Activated naive CD8-positive, alpha-beta T cell treated with anti-CD3 and anti-CD28 coated beads, Interleukin-2, amount 10 ng/mL, durations not matched to agents 7 days and 5 days (primary cell): ENCODE data around the gene SPO11. TPM values are rescaled to one million over a fixed set of nuclear protein-coding genes. Genes with fewer than 3 reads are reported as not detected.

Experiments
- ATAC-seq: fragments of 150-1000 bp; cut with Tn5 transposase; one replicate; pipeline ENCODE4 v1.10.0; 2021; ENCODE audit warnings: low read depth, moderate library complexity
- POLR2A ChIA-PET: fragments of 350-600 bp; sonication (Branson Sonifier 250); formaldehyde crosslinking; loops from one replicate; lab custom pipeline; 2021; ENCODE audit warnings: antibody characterized with exemption; lab: Charles Lee
- DNase-seq: peaks from one replicate; pipeline ENCODE4 v3.0.0; 2021
- H3K27ac Mint-ChIP-seq: one replicate; pipeline ENCODE4 v1.8.0; 2022; ENCODE audit warnings: mild to moderate bottlenecking, mixed read lengths
- H3K27me3 Mint-ChIP-seq: one replicate; pipeline ENCODE4 v1.8.0; 2022; ENCODE audit warnings: mild to moderate bottlenecking, moderate library complexity, mixed read lengths
- H3K36me3 Mint-ChIP-seq: one replicate; pipeline ENCODE4 v1.8.0; 2021; ENCODE audit warnings: mild to moderate bottlenecking, mixed read lengths
- H3K4me1 Mint-ChIP-seq: one replicate; pipeline ENCODE4 v1.8.0; 2021; ENCODE audit warnings: mixed read lengths
- H3K4me3 Mint-ChIP-seq: one replicate; pipeline ENCODE4 v1.8.0; 2022; ENCODE audit warnings: mild to moderate bottlenecking, moderate library complexity, mixed read lengths
- H3K9me3 Mint-ChIP-seq: one replicate; pipeline ENCODE4 v1.8.0; 2021; ENCODE audit warnings: mixed read lengths
- total RNA-seq, 2 experiments: library from RNA; stranded (reverse); gene quantifications; one replicate each; pipeline ENCODE4 v1.2.3, GENCODE V29; 2021

SPO11 gene
- total RNA-seq, 2 experiments from 2014 or later, result not detected

- ATAC-seq, result no peak
- H3K27ac Mint-ChIP-seq, result no peak overlapping the region
- DNase-seq, result no peak
- no peaks in the 10 kb centered on the region for H3K9me3 Mint-ChIP-seq
- POLR2A ChIA-PET, result no interaction called here
- no peaks in the 10 kb centered on the region for H3K36me3 Mint-ChIP-seq
- H3K4me3 Mint-ChIP-seq, result no peak overlapping the region
- peaks cover 25% of the 10 kb centered on the region for H3K27me3 Mint-ChIP-seq
- no peaks in the 10 kb centered on the region for H3K4me1 Mint-ChIP-seq
These were observed 37.0 kb upstream of the SPO11 start for GRCh38 chr20:57292611-57293010.

GRCh38 chr20:57293995-57294394 is 35.6 kb upstream of the SPO11 start:
- ATAC-seq (no peak), DNase-seq (no peak)
- Mint-ChIP-seq H3K4me1 (no peaks in the 10 kb centered on the region), H3K36me3 (no peaks in the 10 kb centered on the region), H3K4me3 (no peak overlapping the region), H3K27me3 (peaks cover 18% of the 10 kb centered on the region), H3K27ac (no peak overlapping the region), H3K9me3 (no peaks in the 10 kb centered on the region)
- POLR2A ChIA-PET, result no interaction called here

- Mint-ChIP-seq H3K36me3 (no peaks in the 10 kb centered on the region), H3K27ac (no peak overlapping the region), H3K4me3 (no peak overlapping the region), H3K9me3 (no peaks in the 10 kb centered on the region), H3K4me1 (no peaks in the 10 kb centered on the region), H3K27me3 (peaks cover 18% of the 10 kb centered on the region)
- no peak for ATAC-seq
- DNase-seq, result no peak
- POLR2A ChIA-PET, result no interaction called here
These were observed 35.1 kb upstream of the SPO11 start for GRCh38 chr20:57294550-57294949.

- POLR2A ChIA-PET, result no interaction called here
- Mint-ChIP-seq H3K4me3 (no peak overlapping the region), H3K9me3 (no peaks in the 10 kb centered on the region), H3K4me1 (no peaks in the 10 kb centered on the region), H3K36me3 (no peaks in the 10 kb centered on the region), H3K27ac (no peak overlapping the region), H3K27me3 (peaks cover 11% of the 10 kb centered on the region)
- DNase-seq (no peak), ATAC-seq (no peak)
These were observed 31.1 kb upstream of the SPO11 start for GRCh38 chr20:57298457-57298856.

DNA sequence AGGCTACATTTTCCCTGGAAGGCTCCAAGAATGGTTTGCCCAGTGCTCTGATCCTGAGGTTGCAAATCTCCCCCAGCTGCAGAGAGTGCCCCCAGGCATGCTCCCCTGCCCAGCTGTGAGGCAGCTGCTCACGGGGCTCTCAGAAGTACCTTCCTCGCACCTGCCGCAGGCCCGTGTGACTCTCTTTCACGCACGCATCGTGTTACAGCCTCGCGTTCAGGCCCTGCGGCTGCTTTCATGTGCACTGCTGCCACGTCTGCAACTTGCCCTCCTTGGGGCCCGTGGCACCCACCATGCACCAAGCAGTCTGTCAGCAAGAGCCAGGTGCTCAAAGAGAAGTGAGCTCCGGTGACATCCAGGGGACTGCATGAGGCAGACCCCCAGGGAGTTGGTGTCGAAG is 28.6 kb upstream of the SPO11 start:
- H3K27ac Mint-ChIP-seq, result no peak overlapping the region
- POLR2A ChIA-PET, result no interaction called here
- no peak overlapping the region for H3K4me3 Mint-ChIP-seq
- no peaks in the 10 kb centered on the region for H3K9me3 Mint-ChIP-seq
- H3K27me3 Mint-ChIP-seq, result peaks cover 3% of the 10 kb centered on the region
- ATAC-seq, result no peak
- DNase-seq, result no peak
- no peaks in the 10 kb centered on the region for H3K4me1 Mint-ChIP-seq
- no peaks in the 10 kb centered on the region for H3K36me3 Mint-ChIP-seq

- H3K4me3 Mint-ChIP-seq, result no peak overlapping the region
- H3K36me3 Mint-ChIP-seq, result no peaks in the 10 kb centered on the region
- DNase-seq (no peak), ATAC-seq (no peak)
- no peaks in the 10 kb centered on the region for H3K4me1 Mint-ChIP-seq
- peaks cover 5% of the 10 kb centered on the region for H3K27me3 Mint-ChIP-seq
- no peaks in the 10 kb centered on the region for H3K9me3 Mint-ChIP-seq
- POLR2A ChIA-PET, result no interaction called here
- no peak overlapping the region for H3K27ac Mint-ChIP-seq
These were observed 22.9 kb upstream of the SPO11 start for GRCh38 chr20:57306747-57307146.

DNA sequence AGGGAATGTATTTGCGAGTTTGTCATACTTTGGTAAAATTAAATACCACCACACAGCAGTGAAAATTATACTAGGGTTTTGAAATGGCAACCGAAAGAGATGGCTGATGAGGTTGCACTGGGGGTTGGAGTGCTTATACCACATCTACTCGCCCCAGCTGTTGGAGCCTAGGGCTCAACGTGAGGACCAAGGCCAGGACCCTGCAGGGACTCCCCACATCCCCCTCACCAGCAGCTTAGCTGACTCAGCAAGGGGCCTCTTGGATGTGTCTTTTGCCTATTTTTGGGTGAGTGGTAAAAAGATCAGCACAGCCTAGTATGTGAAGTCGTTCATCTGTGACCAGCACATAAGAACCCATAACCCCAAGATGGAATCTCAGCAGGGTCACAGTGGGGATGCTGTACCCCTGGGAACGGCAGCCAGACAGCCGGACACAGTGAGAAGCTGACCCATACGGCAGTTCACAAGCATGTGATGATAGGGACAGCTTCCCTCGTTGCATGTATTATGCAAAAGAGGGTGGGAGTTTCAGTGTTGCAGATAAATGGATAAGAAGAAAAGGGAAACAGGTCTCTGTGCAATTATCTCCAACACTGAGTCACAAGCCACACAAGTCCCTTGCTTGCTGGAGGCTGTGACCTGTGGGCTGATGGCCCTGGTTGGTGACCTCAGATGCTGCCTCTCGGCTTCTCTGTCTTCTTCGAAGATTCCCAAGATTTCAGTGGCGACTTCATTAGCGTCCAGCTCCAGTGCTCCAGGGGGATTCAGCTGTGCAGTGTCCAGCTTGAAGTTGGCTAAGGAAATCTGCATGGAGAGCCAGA is 20.9 kb upstream of the SPO11 start:
- Mint-ChIP-seq H3K36me3 (no peaks in the 10 kb centered on the region), H3K27me3 (peaks cover 5% of the 10 kb centered on the region), H3K9me3 (no peaks in the 10 kb centered on the region), H3K4me3 (no peak overlapping the region), H3K4me1 (no peaks in the 10 kb centered on the region), H3K27ac (no peak overlapping the region)
- POLR2A ChIA-PET, result no interaction called here
- DNase-seq (no peak), ATAC-seq (no peak)

GRCh38 chr20:57309544-57310115 is 20.0 kb upstream of the SPO11 start:
- no peaks in the 10 kb centered on the region for H3K36me3 Mint-ChIP-seq
- H3K27me3 Mint-ChIP-seq, result peaks cover 9% of the 10 kb centered on the region
- H3K27ac Mint-ChIP-seq, result no peak overlapping the region
- no peaks in the 10 kb centered on the region for H3K4me1 Mint-ChIP-seq
- no peak for ATAC-seq
- DNase-seq, result no peak
- POLR2A ChIA-PET, result no interaction called here
- H3K9me3 Mint-ChIP-seq, result no peaks in the 10 kb centered on the region
- no peak overlapping the region for H3K4me3 Mint-ChIP-seq

- Mint-ChIP-seq H3K9me3 (no peaks in the 10 kb centered on the region), H3K4me1 (no peaks in the 10 kb centered on the region), H3K27ac (no peak overlapping the region), H3K27me3 (peaks cover 10% of the 10 kb centered on the region), H3K36me3 (no peaks in the 10 kb centered on the region), H3K4me3 (no peak overlapping the region)
- DNase-seq (no peak), ATAC-seq (no peak)
- POLR2A ChIA-PET, result no interaction called here
These were observed 18.6 kb upstream of the SPO11 start for GRCh38 chr20:57310821-57311514.

DNA sequence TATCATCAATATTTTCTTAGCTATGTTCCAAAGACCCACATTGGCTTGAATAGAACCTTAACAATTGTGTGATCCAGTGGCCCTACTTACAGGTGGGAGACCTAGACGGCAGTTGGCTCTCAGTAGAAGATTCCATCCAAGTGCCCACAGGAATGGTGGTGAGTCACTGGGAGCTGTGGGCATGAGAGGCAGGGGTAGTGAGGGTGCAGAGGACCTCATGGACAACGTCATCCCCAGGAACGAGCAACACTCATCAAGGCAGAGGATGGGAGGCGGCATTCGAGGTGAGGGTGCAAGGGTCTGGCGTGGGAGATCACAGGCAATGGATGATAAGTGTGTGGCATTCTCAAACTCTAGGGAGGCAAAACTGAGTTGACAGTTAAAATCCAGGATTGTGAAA is 17.5 kb upstream of the SPO11 start:
- no peak overlapping the region for H3K27ac Mint-ChIP-seq
- DNase-seq, result no peak
- POLR2A ChIA-PET, result no interaction called here

DNA sequence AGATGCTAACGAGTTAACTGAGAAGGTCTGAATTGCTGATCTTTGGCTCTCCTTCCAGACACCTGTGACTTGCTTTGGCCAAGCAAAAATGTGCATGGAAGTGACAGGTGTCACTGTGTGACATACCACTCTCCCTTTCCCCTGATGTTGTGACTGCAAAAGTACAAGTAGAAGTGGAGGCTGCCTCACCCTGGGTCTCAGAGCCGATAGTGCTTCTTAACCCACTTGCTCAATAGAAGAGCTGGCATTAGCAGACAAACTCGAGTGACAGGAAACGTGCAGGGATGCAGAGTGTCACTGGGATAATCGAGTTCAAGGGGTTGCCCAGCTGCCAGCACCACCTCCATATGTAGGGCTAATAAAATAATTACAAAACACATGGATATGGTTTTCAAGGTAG is 16.4 kb upstream of the SPO11 start:
- Mint-ChIP-seq H3K9me3 (no peaks in the 10 kb centered on the region), H3K27ac (no peak overlapping the region), H3K36me3 (no peaks in the 10 kb centered on the region), H3K4me3 (no peak overlapping the region), H3K27me3 (peaks cover 7% of the 10 kb centered on the region), H3K4me1 (no peaks in the 10 kb centered on the region)
- ATAC-seq (no peak), DNase-seq (no peak)
- POLR2A ChIA-PET, result no interaction called here

More for the DNA sequence above, 17.5 kb upstream of the SPO11 start:
- no peaks in the 10 kb centered on the region for H3K4me1 Mint-ChIP-seq
- H3K4me3 Mint-ChIP-seq, result no peak overlapping the region
- no peak for ATAC-seq
- H3K36me3 Mint-ChIP-seq, result no peaks in the 10 kb centered on the region
- no peaks in the 10 kb centered on the region for H3K9me3 Mint-ChIP-seq
- H3K27me3 Mint-ChIP-seq, result peaks cover 10% of the 10 kb centered on the region

DNA sequence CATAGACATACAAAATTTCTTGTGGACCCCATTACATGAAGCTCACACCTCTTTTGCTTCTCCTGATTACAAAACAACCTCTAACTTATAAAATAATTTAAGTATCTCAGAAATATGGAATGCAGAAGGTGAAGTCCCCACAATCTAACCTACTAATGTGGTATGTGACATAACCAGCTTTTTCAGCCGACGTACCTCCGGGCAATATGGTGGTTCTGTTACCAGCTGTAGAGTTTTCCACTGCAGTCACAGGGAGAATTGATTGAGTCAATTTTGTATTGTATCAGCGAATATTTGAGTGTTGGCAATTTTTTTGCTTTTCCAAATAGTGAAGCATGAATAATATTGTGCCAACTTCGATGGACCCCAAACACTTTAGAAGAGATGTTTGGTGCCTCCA is 15.7 kb upstream of the SPO11 start:
- no peaks in the 10 kb centered on the region for H3K4me1 Mint-ChIP-seq
- H3K9me3 Mint-ChIP-seq, result no peaks in the 10 kb centered on the region
- H3K4me3 Mint-ChIP-seq, result no peak overlapping the region
- no peak for ATAC-seq
- no peaks in the 10 kb centered on the region for H3K36me3 Mint-ChIP-seq
- POLR2A ChIA-PET, result no interaction called here
- no peak for DNase-seq
- peaks cover 7% of the 10 kb centered on the region for H3K27me3 Mint-ChIP-seq
- no peak overlapping the region for H3K27ac Mint-ChIP-seq

DNA sequence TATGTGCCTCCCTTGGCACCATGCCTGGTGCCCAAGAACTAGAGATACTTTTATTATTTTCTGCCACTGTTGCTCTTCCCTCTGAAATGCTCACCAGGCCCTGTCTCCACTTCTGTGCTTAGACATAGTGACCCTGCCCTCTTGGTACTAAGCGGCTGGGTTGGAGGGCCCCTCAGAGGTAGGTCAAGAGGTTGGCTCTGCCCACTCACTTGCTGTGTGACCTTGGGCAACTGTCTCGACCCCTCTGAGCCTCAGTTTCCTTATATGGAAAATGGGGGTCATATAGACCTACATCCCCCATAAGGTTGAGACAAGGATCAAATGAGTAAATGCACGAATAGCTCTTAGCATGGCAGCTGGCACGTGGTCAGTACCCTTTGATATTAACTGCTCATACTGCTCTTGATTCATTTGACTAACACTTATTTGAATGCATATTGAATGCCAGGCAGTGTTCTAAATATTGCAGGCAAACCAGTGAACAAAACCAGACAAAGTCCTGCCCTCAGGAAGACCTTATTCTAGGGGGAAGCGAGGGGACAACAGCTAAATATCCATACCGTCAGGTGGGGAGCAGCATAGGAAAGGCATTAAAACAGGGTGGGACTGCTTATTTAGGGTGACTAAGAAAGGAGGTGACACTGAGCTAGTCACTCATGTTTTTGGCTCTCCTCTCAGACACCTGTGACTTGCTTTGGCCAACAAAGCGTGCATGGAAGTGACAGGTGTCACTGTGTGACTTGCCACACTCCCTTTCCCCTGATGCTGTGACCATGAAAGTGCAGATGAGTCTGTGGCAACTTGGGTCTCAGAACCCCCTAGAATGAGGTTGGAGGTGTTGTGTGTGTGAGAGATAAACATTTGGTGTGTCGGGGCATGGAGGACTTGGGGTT is 14.3 kb upstream of the SPO11 start:
- Mint-ChIP-seq H3K9me3 (no peaks in the 10 kb centered on the region), H3K27me3 (peaks cover 10% of the 10 kb centered on the region), H3K4me1 (no peaks in the 10 kb centered on the region), H3K4me3 (no peak overlapping the region), H3K36me3 (no peaks in the 10 kb centered on the region), H3K27ac (no peak overlapping the region)
- DNase-seq (no peak), ATAC-seq (no peak)
- POLR2A ChIA-PET, result no interaction called here
